PFSK-1 (cell line): Measurements from ENCODE around the gene TOM1L2.

Experiments used
- POLR2AphosphoS5 ChIP-seq: IDR thresholded peaks from 2 replicates; pipeline ENCODE4 v1.6.1; 2012; ENCODE audit warnings: low read depth, mild to moderate bottlenecking, control low read depth, low read length, moderate library complexity
- REST ChIP-seq, 2 experiments: IDR thresholded peaks; 2 replicates each; pipeline versions ENCODE4 v1.6.1 to v1.8.0; 2011 to 2012; ENCODE audit warnings: low read depth in 2 of 2, low read length in 2 of 2, control low read depth in 1 of 2, inconsistent platforms in 1 of 2, mild to moderate bottlenecking in 1 of 2, moderate library complexity in 1 of 2; ENCODE audit not compliant: insufficient read depth in 1 of 2
- SIN3A ChIP-seq: IDR thresholded peaks from 2 replicates; pipeline ENCODE4 v1.6.1; 2012; ENCODE audit warnings: mild to moderate bottlenecking, low read length, moderate library complexity, borderline replicate concordance; ENCODE audit not compliant: insufficient read depth
- TAF1 ChIP-seq: IDR thresholded peaks from 2 replicates; pipeline ENCODE4 v1.6.1; 2012; ENCODE audit warnings: low read length, control low read depth, borderline replicate concordance; ENCODE audit not compliant: insufficient read depth

DNA sequence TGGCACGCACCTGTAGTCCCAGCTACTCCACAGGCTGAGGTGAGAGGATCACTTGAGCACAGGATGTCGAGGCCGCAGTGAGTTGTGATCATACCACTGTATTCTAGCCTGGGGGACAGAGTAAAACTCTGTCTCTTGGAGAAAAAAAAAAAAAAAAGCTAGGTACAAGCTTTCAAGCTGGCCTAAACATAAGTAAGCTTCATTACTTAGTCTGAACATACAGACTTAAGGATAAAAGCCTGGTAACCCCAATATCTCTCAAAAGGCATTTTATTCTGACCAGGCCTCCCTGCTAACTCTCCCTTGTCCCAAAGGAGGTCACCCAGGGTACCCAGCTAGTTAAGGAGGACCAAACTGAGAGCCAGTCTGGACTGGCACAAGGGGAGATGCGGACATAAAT is 46.2 kb downstream of the TOM1L2 start:
- no peak for TF ChIP-seq REST (IDR thresholded peaks at IDR 0.05; ENCODE audit: insufficient read depth in 1 of 2, low read depth in 2 of 2, low read length in 2 of 2)
- no peak for TF ChIP-seq TAF1
- no peak for TF ChIP-seq POLR2AphosphoS5
- no peak for TF ChIP-seq SIN3A
